Hepatic stellate cell (primary cell): ENCODE data around the gene JARID2.
A peak's percentile ranks its signal among the peaks of the same experiment; 100 is the strongest.

Experiments used
- DNase-seq: peaks from one replicate; pipeline ENCODE4 v3.0.0; 2011; ENCODE audit warnings: low spot score

JARID2 gene

GRCh38 chr6:15335916-15336315 lies 90.0 kb downstream of the JARID2 start:
- no peak for DNase-seq

- no peak for DNase-seq
Measured at GRCh38 chr6:15336900-15337560, 91.2 kb downstream of the JARID2 start.

DNA sequence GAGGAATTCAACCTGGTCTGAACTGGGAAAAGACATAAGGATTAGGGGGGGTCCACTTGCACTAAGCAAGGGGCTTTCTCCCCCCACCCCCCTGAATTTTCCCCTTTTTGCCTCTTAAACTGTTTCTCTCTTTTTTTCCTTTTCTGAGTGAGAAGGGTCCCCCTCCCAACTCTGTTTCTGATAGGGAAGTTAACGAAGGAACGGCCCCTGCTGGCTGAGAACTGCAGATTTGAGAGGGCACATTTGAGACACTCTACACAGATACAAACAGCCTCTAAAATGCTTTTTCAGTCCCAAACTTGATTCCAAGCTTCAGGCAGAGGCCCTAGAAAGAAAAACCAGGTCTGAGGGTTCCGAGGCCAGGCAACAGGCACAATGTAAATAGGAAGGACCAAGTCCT lies 91.7 kb downstream of the JARID2 start:
- DNase-seq, result no peak

GRCh38 chr6:15338476-15338875 lies 92.6 kb downstream of the JARID2 start:
- DNase-seq, result no peak

GRCh38 chr6:15339081-15339480 lies 93.2 kb downstream of the JARID2 start:
- no peak for DNase-seq

- no peak for DNase-seq
Measured at GRCh38 chr6:15340105-15340601, 94.3 kb downstream of the JARID2 start.

DNA sequence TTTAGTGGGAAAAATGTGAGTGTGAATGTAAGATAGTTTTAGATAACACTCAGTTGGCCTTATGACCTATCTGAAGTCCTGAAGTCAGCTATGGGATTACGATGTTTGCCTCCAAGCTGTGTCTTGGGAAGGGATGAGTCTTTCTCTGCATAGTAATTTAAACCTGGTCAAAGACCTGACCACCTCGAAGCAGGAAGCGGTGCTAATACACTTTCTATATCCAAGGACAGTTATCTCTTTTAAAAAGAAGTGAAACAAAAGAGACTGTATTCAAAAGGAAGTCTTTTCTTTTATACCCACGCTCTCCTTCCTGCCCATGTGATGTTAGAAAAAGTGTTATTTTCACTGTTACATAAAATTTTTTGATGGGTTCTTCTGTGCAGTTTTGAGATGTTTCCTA lies 94.9 kb downstream of the JARID2 start:
- no peak for DNase-seq

GRCh38 chr6:15341311-15342001 lies 95.6 kb downstream of the JARID2 start:
- DNase-seq, result no peak

GRCh38 chr6:15342114-15342513 lies 96.2 kb downstream of the JARID2 start:
- no peak for DNase-seq

DNA sequence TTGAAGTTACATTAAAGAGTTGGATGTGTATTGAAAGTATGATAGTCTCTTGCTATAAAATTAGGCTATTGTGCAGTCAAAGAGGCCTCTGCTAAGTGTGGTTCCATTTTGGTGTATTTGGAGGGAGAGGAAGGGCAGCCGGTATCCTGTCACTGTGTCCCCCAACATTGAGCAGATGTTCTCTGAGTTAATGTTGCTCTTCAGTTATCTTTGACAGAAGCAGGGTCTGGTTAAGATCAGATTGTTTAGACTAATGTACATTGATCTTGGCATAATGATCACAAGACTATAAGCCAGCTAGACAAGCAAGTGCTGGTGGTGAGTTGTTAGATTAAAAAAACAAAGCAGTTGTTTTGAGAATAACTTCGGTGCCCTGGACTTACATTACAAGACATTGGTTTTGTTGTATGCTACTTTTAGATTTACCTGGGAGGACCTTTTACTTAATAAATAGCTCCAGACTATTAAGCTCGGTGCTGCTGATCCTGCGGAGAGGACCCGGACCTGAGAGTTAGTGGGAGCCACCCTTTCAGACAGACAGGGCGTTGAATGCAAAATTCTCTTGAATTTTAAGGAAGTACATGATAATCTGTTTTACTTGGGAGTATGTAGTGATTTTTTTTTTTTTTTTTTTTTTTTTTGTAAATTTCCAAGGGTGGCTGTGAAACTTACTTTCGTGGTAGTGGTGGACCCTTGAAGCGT lies 97.8 kb downstream of the JARID2 start:
- no peak for DNase-seq

- DNase-seq, result no peak
Measured at GRCh38 chr6:15344192-15344519, 98.3 kb downstream of the JARID2 start.

GRCh38 chr6:15344831-15345230 lies 99.0 kb downstream of the JARID2 start:
- no peak for DNase-seq

- no peak for DNase-seq
Measured at GRCh38 chr6:15346315-15346714, 100.4 kb downstream of the JARID2 start.

GRCh38 chr6:15348528-15348927 lies 102.7 kb downstream of the JARID2 start:
- no peak for DNase-seq

GRCh38 chr6:15349379-15349778 lies 103.5 kb downstream of the JARID2 start:
- DNase-seq, result no peak

DNA sequence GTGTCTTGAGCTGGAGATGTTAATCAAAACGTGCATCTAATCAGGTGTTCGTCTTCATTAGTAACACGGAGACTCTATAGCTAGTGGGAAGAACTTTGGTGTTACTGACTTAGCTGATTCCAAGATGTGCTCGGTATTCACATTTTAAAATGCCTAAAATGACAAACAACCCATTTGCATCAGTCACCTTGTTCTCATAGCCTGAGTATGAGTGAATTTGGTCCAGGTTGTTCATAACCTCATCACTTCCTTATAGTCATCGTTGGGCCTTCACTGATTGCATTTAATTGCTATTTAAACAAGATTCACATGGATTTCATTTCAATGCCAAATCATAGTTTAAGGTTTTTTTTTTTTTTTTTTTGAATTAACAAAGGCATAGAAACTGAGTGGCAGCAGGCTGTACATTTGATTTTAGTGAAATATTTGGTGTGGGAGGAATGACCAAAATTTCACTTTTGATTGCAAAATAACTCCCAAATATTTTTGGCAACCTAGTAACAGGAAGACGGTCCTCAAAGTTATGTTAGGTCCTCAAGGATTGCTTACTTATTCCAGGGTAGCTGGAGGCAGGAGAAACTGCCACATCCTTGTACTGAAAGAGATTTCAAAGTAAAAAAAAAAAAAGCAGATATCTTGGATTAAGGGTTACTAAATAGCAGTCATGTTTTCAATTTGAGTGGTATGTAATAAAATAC lies 104.7 kb downstream of the JARID2 start:
- no peak for DNase-seq

DNA sequence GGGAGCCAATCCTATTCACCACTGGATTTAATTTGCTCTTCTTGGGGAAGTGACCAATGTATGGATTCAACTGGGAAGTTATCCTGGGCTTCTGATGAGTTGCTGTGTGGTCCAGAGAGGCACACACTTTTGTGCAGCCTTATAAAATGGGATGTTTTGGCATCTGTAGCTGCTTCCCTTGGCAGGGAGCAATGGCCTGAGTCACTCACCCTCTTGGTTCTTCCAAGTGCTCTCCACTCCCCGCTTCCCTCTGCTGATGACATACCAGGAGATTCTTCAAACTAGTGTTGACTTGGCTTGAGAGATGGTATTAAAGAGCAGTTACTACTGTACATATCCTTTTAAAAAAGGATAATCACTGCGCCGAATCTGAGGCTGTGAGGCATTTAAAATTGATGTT lies 105.8 kb downstream of the JARID2 start:
- peak; percentile 25 for DNase-seq

GRCh38 chr6:15352220-15352619 lies 106.4 kb downstream of the JARID2 start:
- DNase-seq, result no peak

GRCh38 chr6:15352845-15353244 lies 107.0 kb downstream of the JARID2 start:
- no peak for DNase-seq

GRCh38 chr6:15355683-15356099 lies 109.8 kb downstream of the JARID2 start:
- DNase-seq, result no peak

GRCh38 chr6:15356179-15356578 lies 110.3 kb downstream of the JARID2 start:
- DNase-seq, result no peak

DNA sequence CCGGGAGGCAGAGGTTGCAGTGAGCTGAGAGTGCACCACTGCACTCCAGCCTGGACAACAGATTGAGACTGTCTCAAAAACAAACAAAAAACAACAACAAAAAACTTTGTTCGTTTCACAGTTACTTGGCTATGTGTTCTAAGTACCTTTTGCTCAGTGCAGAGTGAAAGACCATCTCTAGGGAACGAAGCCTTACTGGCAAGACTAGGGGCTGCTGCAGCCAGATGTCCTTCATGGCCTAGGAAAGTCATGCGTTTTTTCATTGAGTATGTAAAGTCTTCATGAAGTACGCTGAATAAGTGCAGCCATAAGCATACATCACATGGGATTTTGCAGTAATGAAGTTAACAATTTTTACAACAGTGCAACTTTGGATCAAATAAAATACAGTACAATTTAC lies 111.1 kb downstream of the JARID2 start:
- DNase-seq, result no peak

- no peak for DNase-seq
Measured at GRCh38 chr6:15357782-15358181, 111.9 kb downstream of the JARID2 start.
